Measurements from ENCODE around the gene FCHSD2. TPM values are rescaled to one million over a fixed set of nuclear protein-coding genes. Genes with fewer than 3 reads are reported as not detected.
A peak's percentile ranks its signal among the peaks of the same experiment; 100 is the strongest.

Gene FCHSD2
- total and polyA plus RNA-seq, 4 donors, result 7.6 to 18.7 (median 9.9) TPM

DNA sequence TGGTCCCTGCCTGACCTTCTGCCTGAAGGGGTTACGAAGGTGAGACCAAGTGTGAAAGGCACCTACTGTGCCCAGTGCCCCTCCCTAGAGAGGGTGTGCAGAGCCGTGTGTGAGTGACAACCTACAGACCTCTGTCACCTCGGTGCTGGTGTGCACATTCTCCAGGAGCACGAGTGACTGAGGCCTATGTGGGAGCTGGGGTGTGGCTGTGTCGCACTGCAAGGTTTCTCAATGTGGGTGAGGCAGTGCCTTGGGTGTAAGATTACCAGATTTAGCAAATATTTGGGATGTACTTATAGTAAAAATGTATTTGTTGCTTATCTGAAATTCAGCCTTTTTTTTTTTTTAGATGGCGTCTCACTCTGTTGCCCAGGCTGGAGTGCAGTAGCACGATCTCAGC, 353.9 kb downstream of the FCHSD2 start:
- Histone ChIP-seq H3K27ac (ENCODE audit: low read depth in 1 of 2, low read length in 2 of 2) (peak overlapping the region; percentile 71 to 82), H3K27me3 (ENCODE audit: control insufficient read depth in 4 of 4, insufficient read depth in 4 of 4, low read length in 3 of 4) (no peaks in the 10 kb centered on the region), H3K4me3 (ENCODE audit: low read depth in 1 of 3, low read length in 3 of 3) (no peak overlapping the region), H3K4me1 (ENCODE audit: control insufficient read depth in 4 of 4, insufficient read depth in 4 of 4, low read length in 3 of 4) (peaks cover 13 to 52% (median 44%) of the 10 kb centered on the region in 4 donors), H3K9me3 (ENCODE audit: control insufficient read depth in 4 of 4, low read length in 3 of 4) (no peaks in the 10 kb centered on the region), H3K9ac (ENCODE audit: low read depth in 1 of 2, low read length in 2 of 2) (no peak overlapping the region), H3K36me3 (ENCODE audit: control insufficient read depth in 4 of 4, insufficient read depth in 3 of 4, low read depth in 1 of 4, low read length in 3 of 4) (no peaks in the 10 kb centered on the region)
- 63% methylated on average over 7 of the region's 7 CpGs for WGBS
- no peak for DNase-seq (ENCODE audit: low spot score)
- TF ChIP-seq RXRA (IDR thresholded peaks at IDR 0.05) (no peak), GABPA (IDR thresholded peaks at IDR 0.05 in 1 of 2, conservative IDR thresholded peaks at IDR 0.05 in 1 of 2) (no peak), TAF1 (conservative IDR thresholded peaks at IDR 0.05) (no peak), HNF4G (IDR thresholded peaks at IDR 0.05) (no peak), SP1 (IDR thresholded peaks at IDR 0.05) (no peak), HNF4A (conservative IDR thresholded peaks at IDR 0.05) (no peak), REST (IDR thresholded peaks at IDR 0.05) (no peak), EGR1 (IDR thresholded peaks at IDR 0.05; ENCODE audit: low read depth in 2 of 2) (no peak), YY1 (IDR thresholded peaks at IDR 0.05) (no peak), NR2F2 (IDR thresholded peaks at IDR 0.05) (no peak), FOXA1 (IDR thresholded peaks at IDR 0.05) (no peak), FOXA2 (IDR thresholded peaks at IDR 0.05) (no peak), JUND (IDR thresholded peaks at IDR 0.05) (no peak)
- TF ChIP-seq, protein P1, sequence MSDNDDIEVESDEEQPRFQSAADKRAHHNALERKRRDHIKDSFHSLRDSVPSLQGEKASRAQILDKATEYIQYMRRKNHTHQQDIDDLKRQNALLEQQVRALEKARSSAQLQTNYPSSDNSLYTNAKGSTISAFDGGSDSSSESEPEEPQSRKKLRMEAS (IDR thresholded peaks at IDR 0.05), result no peak
- TF ChIP-seq, protein P2, sequence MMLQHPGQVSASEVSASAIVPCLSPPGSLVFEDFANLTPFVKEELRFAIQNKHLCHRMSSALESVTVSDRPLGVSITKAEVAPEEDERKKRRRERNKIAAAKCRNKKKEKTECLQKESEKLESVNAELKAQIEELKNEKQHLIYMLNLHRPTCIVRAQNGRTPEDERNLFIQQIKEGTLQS (IDR thresholded peaks at IDR 0.05), result no peak
- TF ChIP-seq, protein P3, sequence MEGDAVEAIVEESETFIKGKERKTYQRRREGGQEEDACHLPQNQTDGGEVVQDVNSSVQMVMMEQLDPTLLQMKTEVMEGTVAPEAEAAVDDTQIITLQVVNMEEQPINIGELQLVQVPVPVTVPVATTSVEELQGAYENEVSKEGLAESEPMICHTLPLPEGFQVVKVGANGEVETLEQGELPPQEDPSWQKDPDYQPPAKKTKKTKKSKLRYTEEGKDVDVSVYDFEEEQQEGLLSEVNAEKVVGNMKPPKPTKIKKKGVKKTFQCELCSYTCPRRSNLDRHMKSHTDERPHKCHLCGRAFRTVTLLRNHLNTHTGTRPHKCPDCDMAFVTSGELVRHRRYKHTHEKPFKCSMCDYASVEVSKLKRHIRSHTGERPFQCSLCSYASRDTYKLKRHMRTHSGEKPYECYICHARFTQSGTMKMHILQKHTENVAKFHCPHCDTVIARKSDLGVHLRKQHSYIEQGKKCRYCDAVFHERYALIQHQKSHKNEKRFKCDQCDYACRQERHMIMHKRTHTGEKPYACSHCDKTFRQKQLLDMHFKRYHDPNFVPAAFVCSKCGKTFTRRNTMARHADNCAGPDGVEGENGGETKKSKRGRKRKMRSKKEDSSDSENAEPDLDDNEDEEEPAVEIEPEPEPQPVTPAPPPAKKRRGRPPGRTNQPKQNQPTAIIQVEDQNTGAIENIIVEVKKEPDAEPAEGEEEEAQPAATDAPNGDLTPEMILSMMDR (IDR thresholded peaks at IDR 0.05; ENCODE audit: low read depth, low read length, missing input control), result no peak
- TF ChIP-seq, protein P4, sequence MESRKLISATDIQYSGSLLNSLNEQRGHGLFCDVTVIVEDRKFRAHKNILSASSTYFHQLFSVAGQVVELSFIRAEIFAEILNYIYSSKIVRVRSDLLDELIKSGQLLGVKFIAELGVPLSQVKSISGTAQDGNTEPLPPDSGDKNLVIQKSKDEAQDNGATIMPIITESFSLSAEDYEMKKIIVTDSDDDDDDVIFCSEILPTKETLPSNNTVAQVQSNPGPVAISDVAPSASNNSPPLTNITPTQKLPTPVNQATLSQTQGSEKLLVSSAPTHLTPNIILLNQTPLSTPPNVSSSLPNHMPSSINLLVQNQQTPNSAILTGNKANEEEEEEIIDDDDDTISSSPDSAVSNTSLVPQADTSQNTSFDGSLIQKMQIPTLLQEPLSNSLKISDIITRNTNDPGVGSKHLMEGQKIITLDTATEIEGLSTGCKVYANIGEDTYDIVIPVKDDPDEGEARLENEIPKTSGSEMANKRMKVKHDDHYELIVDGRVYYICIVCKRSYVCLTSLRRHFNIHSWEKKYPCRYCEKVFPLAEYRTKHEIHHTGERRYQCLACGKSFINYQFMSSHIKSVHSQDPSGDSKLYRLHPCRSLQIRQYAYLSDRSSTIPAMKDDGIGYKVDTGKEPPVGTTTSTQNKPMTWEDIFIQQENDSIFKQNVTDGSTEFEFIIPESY (IDR thresholded peaks at IDR 0.05), result no peak

Data from liver (tissue), 9 donors.